ENCODE measurements around the gene ANKHD1.

GRCh38 chr5:140509898-140510297 lies 108.3 kb downstream of the ANKHD1 start:
- no peak for TF ChIP-seq POLR2A (IDR thresholded peaks at IDR 0.05)
- TF ChIP-seq, protein P1, sequence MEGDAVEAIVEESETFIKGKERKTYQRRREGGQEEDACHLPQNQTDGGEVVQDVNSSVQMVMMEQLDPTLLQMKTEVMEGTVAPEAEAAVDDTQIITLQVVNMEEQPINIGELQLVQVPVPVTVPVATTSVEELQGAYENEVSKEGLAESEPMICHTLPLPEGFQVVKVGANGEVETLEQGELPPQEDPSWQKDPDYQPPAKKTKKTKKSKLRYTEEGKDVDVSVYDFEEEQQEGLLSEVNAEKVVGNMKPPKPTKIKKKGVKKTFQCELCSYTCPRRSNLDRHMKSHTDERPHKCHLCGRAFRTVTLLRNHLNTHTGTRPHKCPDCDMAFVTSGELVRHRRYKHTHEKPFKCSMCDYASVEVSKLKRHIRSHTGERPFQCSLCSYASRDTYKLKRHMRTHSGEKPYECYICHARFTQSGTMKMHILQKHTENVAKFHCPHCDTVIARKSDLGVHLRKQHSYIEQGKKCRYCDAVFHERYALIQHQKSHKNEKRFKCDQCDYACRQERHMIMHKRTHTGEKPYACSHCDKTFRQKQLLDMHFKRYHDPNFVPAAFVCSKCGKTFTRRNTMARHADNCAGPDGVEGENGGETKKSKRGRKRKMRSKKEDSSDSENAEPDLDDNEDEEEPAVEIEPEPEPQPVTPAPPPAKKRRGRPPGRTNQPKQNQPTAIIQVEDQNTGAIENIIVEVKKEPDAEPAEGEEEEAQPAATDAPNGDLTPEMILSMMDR (IDR thresholded peaks at IDR 0.05) = no peak

All from uterus (tissue), 2 donors.